GM12872 (cell line): ENCODE results near the gene HOXA3.

ENCODE experiments used
- TF ChIP-seq, protein P1 (sequence below): IDR thresholded peaks from 3 replicates; pipeline ENCODE4 v1.5.1; 2011; ENCODE audit warnings: low read depth, mild to moderate bottlenecking, low read length, moderate library complexity; ENCODE audit not compliant: insufficient read depth

The HOXA3 gene

DNA sequence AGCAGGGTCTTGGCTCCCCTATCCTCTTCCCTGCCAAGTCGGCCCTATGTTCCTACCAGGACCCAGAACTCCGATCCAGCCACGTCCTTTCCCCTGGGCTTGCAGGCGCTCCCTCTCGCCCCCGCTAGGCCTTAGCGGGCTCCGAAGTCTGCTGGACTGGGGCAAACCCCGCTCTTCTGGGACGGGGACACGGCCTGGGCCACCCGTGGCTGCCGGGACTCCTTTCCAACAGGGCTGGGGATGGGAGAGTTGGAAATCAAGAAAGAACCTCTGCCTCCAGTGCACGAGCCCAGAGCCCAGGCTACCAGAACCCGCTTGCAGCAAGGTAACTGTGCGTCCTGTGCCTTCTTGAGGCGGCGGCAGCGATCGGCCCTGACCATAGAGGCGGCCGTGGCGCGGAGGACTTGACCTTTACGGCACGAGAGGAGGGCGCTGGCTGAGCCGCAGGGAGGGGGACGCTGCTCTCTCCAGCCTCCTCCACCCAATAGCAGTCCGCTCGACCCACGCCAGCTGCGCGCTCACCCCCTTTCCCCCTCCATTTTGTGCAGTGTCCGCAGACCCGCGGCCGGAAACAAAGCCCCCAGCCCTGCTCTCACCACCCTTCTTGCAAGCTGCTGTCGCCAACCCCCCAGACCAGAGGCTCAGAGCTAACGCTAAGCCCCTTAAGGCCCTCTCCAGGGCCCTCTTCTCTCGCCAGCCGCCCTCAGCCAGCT, 39.6 kb upstream of the HOXA3 start:
- TF ChIP-seq, protein P1, sequence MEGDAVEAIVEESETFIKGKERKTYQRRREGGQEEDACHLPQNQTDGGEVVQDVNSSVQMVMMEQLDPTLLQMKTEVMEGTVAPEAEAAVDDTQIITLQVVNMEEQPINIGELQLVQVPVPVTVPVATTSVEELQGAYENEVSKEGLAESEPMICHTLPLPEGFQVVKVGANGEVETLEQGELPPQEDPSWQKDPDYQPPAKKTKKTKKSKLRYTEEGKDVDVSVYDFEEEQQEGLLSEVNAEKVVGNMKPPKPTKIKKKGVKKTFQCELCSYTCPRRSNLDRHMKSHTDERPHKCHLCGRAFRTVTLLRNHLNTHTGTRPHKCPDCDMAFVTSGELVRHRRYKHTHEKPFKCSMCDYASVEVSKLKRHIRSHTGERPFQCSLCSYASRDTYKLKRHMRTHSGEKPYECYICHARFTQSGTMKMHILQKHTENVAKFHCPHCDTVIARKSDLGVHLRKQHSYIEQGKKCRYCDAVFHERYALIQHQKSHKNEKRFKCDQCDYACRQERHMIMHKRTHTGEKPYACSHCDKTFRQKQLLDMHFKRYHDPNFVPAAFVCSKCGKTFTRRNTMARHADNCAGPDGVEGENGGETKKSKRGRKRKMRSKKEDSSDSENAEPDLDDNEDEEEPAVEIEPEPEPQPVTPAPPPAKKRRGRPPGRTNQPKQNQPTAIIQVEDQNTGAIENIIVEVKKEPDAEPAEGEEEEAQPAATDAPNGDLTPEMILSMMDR = no peak

DNA sequence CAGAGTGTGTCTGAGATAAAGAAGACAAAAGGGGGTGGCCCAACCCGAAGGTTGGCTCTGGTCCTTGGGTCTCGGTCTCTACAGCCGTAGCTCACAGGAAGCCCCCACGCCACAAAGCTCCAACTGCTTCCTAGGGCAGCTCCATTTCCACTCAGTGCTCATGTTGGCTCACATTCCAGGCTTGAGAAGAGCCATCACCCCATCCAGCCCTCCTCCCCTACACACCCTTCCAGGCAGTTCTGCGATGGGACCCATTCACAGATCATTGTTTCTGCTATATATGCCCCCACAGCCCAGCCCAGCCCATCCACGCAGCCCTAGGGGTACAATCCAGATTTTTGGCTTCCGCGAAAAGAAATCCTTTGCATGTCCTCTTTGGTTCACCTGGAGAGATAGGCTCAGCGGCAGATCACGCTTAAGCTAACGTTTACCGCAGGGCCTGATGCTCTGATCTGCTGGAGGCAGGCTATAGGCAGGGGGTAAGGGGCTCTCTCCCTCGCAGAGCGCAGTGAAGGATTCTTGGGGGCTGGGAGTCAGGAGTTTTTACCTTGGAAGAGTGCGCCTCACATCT, 38.9 kb upstream of the HOXA3 start:
- TF ChIP-seq, protein P1 = no peak

DNA sequence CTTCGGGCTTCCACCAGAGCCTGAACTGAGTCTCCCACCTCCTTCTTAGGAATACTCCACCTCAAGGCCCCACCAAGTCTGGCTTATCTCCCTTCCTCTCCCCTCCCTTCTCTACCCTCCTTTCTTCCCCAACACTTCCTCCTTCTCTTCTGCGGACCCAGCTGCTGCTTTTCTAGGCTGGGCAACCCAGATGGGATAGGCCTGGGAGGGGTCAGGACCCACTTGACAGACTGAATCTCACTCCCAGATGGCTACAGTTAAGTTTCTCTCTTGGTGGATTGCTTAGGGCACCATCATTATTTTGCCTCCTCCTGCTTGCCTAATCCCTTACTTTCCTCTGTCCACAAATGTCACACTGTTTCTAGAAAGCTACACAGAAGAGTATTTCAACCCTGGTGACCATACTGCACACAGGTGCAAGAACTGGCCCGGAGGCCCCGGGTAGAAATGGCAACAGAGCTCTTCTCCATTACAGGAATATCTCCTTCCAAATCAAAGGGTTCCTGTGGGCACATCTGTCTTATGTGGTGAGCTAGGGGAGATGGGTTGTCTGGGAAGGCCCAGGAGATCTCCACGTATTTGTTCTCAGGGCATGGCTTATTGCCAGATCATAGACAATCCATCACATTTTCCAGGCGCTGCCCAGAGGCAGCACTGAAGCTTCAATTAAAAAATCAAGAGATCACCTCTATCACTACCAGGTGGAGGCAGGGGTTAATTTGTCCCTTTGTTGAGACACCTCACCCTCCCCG, 37.8 kb upstream of the HOXA3 start:
- TF ChIP-seq, protein P1 = no peak

DNA sequence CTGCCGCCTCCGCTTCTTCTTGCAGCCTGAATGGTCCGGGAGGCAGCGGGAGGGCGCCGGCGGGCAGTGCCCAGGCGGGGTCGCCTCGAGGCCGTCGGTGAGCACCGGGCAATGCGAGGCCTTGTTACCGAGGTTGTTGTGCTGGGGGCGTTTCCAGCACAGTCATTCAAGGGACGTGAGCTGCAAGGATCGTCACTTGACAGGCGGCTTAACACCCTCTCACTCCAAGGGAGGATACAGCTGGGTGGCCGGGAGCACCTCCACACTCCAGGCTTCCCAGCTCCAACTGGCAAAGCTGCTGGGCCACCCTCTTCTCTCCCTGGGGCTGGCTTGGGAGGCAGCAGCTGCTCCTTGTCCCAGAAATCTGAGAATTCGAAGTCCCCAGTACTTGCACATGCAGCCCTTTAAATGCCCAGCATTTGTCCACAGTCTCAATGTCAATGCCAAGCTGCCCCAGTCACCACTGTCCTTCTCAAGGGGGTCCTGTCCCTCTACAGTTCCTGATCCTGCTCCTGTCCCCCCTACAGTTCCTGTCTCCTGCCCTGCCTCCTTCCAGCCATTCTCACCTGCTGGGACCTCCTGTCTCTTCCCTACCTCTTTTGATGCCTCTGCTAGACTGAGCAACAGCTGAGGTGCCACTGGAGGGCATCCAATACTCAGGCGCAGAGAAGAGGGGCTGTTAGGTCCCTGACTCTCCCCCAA, 37.1 kb upstream of the HOXA3 start:
- TF ChIP-seq, protein P1 = no peak

DNA sequence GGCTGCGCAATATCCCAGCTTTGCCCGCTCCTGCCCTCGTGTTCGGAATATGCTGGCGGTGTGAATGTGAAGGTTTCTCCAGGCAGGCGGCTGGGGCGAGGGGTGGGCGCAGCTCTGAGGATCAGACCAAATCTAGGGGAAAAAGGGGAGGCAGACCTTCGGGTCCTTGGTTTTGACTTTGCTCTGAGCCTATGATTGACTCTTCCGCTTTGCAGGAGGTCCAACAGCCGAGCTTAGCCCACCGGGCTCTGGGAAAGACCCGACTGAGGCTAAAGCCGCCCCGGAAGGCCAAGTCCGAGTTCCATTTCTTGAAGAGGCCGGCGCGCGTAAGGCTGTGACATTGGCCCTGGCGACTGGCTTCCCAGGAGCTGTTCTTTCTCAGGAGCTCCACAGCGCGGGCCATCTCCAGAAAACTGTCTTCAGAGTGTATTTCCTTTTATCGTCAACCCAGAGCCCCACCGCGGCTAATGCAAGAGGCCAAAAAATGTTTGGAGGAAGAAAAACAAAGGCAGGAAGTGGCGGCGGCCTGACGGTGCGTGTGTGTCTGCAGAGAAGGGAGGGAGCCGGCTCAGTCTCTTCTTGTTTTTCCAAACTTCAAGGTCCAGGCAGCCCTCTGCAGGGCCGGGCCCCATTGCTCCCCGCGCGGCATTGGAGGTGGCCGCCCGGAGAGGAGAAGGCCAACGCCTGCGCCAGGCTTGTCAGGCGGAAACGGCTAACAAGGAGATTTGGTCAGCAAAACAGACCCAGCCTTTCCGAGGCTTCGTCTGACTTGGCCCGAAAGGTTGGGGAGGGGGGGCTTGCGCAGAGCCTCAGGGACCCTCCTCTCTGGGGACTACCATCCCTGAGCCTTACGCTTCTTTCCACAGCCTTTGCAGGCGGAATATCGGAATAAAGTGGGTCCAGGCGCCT, 36.3 kb upstream of the HOXA3 start:
- TF ChIP-seq, protein P1 = no peak

DNA sequence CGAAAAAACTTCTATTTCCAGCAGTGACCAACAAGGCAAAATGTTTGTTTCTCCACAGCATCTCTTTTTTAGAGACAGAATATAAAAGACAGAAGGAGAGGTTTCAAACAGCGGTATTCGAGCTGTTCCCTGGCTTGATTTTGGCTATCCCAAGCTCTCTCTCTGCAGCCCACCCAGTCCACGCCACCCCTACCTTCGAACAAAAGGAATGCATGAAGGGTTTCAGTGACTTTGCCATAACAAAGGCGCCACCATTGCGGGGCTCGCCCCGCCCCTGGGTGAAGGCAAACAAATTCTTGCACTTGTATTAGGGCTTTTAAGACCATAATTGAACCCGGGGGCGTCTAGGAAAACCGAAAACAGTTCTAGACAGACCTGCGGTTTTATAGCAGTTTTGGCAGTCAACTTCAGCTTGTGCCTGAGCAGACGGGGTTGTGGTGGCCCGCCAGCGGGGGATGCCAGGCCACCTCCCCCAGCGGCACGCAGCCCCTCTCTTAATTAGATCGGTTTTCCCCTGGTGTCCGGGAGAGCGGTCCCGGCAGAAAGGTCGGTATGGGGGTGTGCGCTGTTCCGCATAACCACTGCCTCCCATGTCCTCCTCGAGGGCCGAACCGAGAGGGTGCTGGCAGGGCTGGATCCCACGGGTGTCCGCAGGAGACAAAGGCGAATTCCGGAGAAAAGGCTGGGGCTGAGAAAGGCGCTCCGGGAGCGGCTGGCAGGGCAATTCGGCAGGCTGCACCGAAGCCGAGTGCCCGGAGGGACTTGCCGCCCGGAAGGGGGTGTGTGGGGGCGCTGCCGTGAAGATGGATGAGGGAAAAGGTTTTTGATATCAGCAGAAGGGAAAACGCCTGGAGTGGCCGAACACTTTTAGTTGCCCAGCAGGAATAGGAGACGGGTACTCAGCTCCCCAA, 35.3 kb upstream of the HOXA3 start:
- TF ChIP-seq, protein P1 = no peak
